SK-N-SH treated with all-trans-retinoic acid at 6 μM for 48 hours (cell line): Measurements from ENCODE around the gene CDK5RAP2.
A peak's percentile ranks its signal among the peaks of the same experiment; 100 is the strongest.

Experiments used
- ATAC-seq: fragments of 200-7000 bp; cut with Tn5 transposase; 3 replicates; pipeline ENCODE4 v1.9.1; 2020; ENCODE audit warnings: mild to moderate bottlenecking, moderate library complexity
- ARNTL ChIP-seq: fragments of 450-650 bp; formaldehyde crosslinking; IDR thresholded peaks from 2 replicates; pipeline ENCODE4 v1.5.0; 2020; ENCODE audit warnings: low read depth, mild to moderate bottlenecking, moderate library complexity, borderline replicate concordance
- BACH2 ChIP-seq: fragments of 250-450 bp; sonication (Bioruptor Pico); IDR thresholded peaks from 2 replicates; pipeline ENCODE4 v1.9.0; 2021; ENCODE audit warnings: mild to moderate bottlenecking, borderline replicate concordance
- CREB5 ChIP-seq: fragments of 250-450 bp; sonication (Bioruptor Pico); IDR thresholded peaks from 2 replicates; pipeline ENCODE4 v1.5.1; 2020; ENCODE audit warnings: low read depth, mild to moderate bottlenecking, moderate library complexity
- CSDC2 ChIP-seq: fragments of 250-450 bp; sonication (Bioruptor Pico); IDR thresholded peaks from 2 replicates; pipeline ENCODE4 v1.5.0; 2020; ENCODE audit warnings: mild to moderate bottlenecking, moderate library complexity
- ESRRG ChIP-seq: fragments of 250-450 bp; sonication (Bioruptor Pico); IDR thresholded peaks from 2 replicates; pipeline ENCODE4 v1.6.1; 2021; ENCODE audit warnings: mild to moderate bottlenecking
- GLIS3 ChIP-seq: fragments of 250-450 bp; sonication (Bioruptor Pico); IDR thresholded peaks from 2 replicates; pipeline ENCODE4 v1.5.0; 2020; ENCODE audit warnings: mild to moderate bottlenecking, moderate library complexity
- ISL1 ChIP-seq: fragments of 250-450 bp; sonication (Bioruptor Pico); IDR thresholded peaks from 2 replicates; pipeline ENCODE4 v2.1.2; 2022; ENCODE audit warnings: mild to moderate bottlenecking, moderate library complexity
- OSR1 ChIP-seq: fragments of 250-450 bp; sonication (Bioruptor Pico); IDR thresholded peaks from 2 replicates; pipeline ENCODE4 v1.8.0; 2022; ENCODE audit warnings: moderate library complexity, mild to moderate bottlenecking, inconsistent platforms
- POU6F1 ChIP-seq: fragments of 250-450 bp; sonication (Bioruptor Pico); IDR thresholded peaks from 2 replicates; pipeline ENCODE4 v1.8.0; 2021; ENCODE audit warnings: low read depth, mild to moderate bottlenecking, moderate library complexity, borderline replicate concordance
- PPARA ChIP-seq: fragments of 250-450 bp; sonication (Bioruptor Pico); IDR thresholded peaks from 2 replicates; pipeline ENCODE4 v1.5.0; 2020; ENCODE audit warnings: mild to moderate bottlenecking, borderline replicate concordance
- RARB ChIP-seq: fragments of 250-450 bp; sonication (Bioruptor Pico); IDR thresholded peaks from 2 replicates; pipeline ENCODE4 v1.8.0; 2021; ENCODE audit warnings: mild to moderate bottlenecking, moderate library complexity
- SNAI2 ChIP-seq: fragments of 250-450 bp; sonication (Bioruptor Pico); IDR thresholded peaks from 2 replicates; pipeline ENCODE4 v1.5.0; 2020; ENCODE audit warnings: mild to moderate bottlenecking, moderate library complexity
- TCF4 ChIP-seq: fragments of 250-450 bp; sonication (Bioruptor Pico); IDR thresholded peaks from 2 replicates; pipeline ENCODE4 v1.8.0; 2021; ENCODE audit warnings: mild to moderate bottlenecking, moderate library complexity, borderline replicate concordance
- TOX ChIP-seq: fragments of 250-450 bp; sonication (Bioruptor Pico); IDR thresholded peaks from 2 replicates; pipeline ENCODE4 v1.8.0; 2021; ENCODE audit warnings: mild to moderate bottlenecking, moderate library complexity, borderline replicate concordance
- ZC3H10 ChIP-seq: fragments of 250-450 bp; sonication (Bioruptor Pico); IDR thresholded peaks from 2 replicates; pipeline ENCODE4 v1.5.1; 2021; ENCODE audit warnings: mild to moderate bottlenecking, moderate library complexity
- ZFP3 ChIP-seq: fragments of 250-450 bp; sonication (Bioruptor Pico); IDR thresholded peaks from 2 replicates; pipeline ENCODE4 v1.5.0; 2020; ENCODE audit warnings: mild to moderate bottlenecking, moderate library complexity
- ZFP30 ChIP-seq: fragments of 450-650 bp; formaldehyde crosslinking; IDR thresholded peaks from 2 replicates; pipeline ENCODE4 v1.5.0; 2022; ENCODE audit warnings: mild to moderate bottlenecking, moderate library complexity
- ZNF565 ChIP-seq: fragments of 450-650 bp; formaldehyde crosslinking; conservative IDR thresholded peaks from 2 replicates; pipeline ENCODE4 v1.5.0; 2020; ENCODE audit warnings: low read depth, mild to moderate bottlenecking, moderate library complexity
- ZNF70 ChIP-seq: fragments of 450-650 bp; formaldehyde crosslinking; IDR thresholded peaks from 2 replicates; pipeline ENCODE4 v1.5.0; 2020; ENCODE audit warnings: mild to moderate bottlenecking, moderate library complexity
- ZNF8 ChIP-seq: fragments of 450-650 bp; formaldehyde crosslinking; IDR thresholded peaks from 2 replicates; pipeline ENCODE4 v1.5.0; 2020; ENCODE audit warnings: mild to moderate bottlenecking, moderate library complexity
- TF ChIP-seq, protein P1 (sequence below): fragments of 250-450 bp; sonication (Bioruptor Pico); IDR thresholded peaks from 2 replicates; pipeline ENCODE4 v1.5.0; 2020; ENCODE audit warnings: mild to moderate bottlenecking, moderate library complexity
- TF ChIP-seq, protein P2 (sequence below): fragments of 250-450 bp; sonication (Bioruptor Pico); IDR thresholded peaks from 2 replicates; pipeline ENCODE4 v1.5.1; 2021; ENCODE audit warnings: mild to moderate bottlenecking, moderate library complexity

Gene CDK5RAP2

DNA sequence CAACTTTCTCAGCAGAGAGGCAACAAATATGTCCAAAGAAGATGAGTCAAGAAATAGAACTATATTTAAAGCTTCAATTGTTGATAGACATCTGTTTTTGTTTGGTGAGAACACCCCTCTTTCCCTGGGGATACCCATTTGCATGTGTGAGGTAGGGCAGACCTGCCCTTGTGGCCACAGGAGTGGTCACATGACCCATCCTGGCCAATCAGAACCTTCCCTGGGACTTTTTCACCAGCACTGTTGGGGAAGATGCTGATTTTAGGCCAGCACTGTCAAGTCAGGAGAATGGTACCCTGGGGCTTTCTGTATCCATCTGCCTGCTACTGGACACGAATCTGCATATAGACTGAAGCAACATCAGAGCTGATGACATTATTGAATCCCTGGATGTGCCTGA is 211.2 kb downstream of the CDK5RAP2 start (continued):
- no peak for TF ChIP-seq ZNF565
- no peak for TF ChIP-seq CREB5 (CRISPR knock-in tag)

GRCh38 chr9:120366644-120367019 is 213.3 kb downstream of the CDK5RAP2 start:
- peak; percentile 92 for ATAC-seq

GRCh38 chr9:120365386-120365785 is 214.6 kb downstream of the CDK5RAP2 start:
- no peak for ATAC-seq

More at GRCh38 chr9:120366644-120367019, 213.3 kb downstream of the CDK5RAP2 start:
- TF ChIP-seq ZNF8 (CRISPR knock-in tag) (no peak), ZFP30 (CRISPR knock-in tag) (0 out of 2 replicates have a peak, but pooled peaks have one; percentile 44), SNAI2 (CRISPR knock-in tag) (no peak)

DNA sequence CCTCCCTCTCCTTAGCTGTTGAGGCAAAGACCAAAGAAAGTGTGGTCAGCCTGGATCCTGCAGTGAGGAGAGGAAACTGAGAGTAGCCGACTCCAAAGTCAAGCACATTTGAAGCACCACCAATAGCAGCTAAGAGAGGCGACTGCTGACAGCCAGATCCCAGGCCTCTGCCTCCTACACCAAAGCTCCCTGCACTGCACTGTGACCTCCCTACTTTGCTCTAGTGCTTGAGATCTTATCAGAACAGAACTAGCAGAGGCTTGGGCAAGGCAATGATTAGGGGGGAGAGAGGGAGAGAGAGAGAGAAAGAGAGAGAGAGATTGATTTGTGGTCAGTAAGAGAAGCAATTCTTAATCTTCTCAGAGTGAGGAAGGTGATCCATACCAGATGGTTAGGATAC is 216.3 kb downstream of the CDK5RAP2 start:
- ATAC-seq = no peak
- TF ChIP-seq ZNF565 (no peak), ZFP3 (CRISPR knock-in tag) (no peak), ZC3H10 (CRISPR knock-in tag) (no peak), BACH2 (CRISPR knock-in tag) (no peak), POU6F1 (no peak), ESRRG (no peak), ZNF70 (CRISPR knock-in tag) (no peak), PPARA (CRISPR knock-in tag) (no peak), GLIS3 (CRISPR knock-in tag) (no peak), ARNTL (CRISPR knock-in tag) (no peak), ISL1 (CRISPR knock-in tag) (no peak), TCF4 (CRISPR knock-in tag) (no peak), CREB5 (CRISPR knock-in tag) (no peak), ZFP30 (CRISPR knock-in tag) (no peak), CSDC2 (CRISPR knock-in tag) (no peak), RARB (no peak), TOX (no peak)
- TF ChIP-seq, protein P1, sequence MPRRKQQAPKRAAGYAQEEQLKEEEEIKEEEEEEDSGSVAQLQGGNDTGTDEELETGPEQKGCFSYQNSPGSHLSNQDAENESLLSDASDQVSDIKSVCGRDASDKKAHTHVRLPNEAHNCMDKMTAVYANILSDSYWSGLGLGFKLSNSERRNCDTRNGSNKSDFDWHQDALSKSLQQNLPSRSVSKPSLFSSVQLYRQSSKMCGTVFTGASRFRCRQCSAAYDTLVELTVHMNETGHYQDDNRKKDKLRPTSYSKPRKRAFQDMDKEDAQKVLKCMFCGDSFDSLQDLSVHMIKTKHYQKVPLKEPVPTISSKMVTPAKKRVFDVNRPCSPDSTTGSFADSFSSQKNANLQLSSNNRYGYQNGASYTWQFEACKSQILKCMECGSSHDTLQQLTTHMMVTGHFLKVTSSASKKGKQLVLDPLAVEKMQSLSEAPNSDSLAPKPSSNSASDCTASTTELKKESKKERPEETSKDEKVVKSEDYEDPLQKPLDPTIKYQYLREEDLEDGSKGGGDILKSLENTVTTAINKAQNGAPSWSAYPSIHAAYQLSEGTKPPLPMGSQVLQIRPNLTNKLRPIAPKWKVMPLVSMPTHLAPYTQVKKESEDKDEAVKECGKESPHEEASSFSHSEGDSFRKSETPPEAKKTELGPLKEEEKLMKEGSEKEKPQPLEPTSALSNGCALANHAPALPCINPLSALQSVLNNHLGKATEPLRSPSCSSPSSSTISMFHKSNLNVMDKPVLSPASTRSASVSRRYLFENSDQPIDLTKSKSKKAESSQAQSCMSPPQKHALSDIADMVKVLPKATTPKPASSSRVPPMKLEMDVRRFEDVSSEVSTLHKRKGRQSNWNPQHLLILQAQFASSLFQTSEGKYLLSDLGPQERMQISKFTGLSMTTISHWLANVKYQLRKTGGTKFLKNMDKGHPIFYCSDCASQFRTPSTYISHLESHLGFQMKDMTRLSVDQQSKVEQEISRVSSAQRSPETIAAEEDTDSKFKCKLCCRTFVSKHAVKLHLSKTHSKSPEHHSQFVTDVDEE (CRISPR knock-in tag) = no peak

More at GRCh38 chr9:120365386-120365785, 214.6 kb downstream of the CDK5RAP2 start:
- no peak for TF ChIP-seq ZFP3 (CRISPR knock-in tag)

DNA sequence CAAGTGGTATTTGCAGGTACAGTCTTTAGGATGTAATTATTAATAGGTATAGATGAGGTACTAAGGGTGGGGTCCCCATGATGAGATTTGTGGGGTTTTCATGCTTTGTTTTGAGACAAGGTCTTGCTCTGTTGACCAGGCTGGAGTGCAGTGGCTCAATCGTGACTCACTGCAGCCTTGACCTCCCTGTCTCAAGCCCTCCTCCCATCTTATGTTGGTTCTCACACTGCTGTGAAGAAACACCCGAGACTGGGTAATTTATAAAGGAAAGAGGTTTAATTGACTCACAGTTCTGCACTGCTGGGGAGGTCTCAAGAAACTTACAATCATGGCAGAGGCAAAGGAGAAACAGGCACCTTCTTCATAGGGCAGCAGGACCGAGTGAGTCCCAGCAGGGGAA is 217.5 kb downstream of the CDK5RAP2 start:
- no peak for ATAC-seq
- TF ChIP-seq OSR1 (CRISPR knock-in tag) (no peak), ARNTL (CRISPR knock-in tag) (no peak), ZC3H10 (CRISPR knock-in tag) (no peak), POU6F1 (no peak), RARB (no peak), BACH2 (CRISPR knock-in tag) (no peak), ZFP30 (CRISPR knock-in tag) (no peak), GLIS3 (CRISPR knock-in tag) (no peak), PPARA (CRISPR knock-in tag) (no peak), ZNF8 (CRISPR knock-in tag) (no peak)
- TF ChIP-seq, protein P1 (CRISPR knock-in tag) = no peak
- TF ChIP-seq, protein P2, sequence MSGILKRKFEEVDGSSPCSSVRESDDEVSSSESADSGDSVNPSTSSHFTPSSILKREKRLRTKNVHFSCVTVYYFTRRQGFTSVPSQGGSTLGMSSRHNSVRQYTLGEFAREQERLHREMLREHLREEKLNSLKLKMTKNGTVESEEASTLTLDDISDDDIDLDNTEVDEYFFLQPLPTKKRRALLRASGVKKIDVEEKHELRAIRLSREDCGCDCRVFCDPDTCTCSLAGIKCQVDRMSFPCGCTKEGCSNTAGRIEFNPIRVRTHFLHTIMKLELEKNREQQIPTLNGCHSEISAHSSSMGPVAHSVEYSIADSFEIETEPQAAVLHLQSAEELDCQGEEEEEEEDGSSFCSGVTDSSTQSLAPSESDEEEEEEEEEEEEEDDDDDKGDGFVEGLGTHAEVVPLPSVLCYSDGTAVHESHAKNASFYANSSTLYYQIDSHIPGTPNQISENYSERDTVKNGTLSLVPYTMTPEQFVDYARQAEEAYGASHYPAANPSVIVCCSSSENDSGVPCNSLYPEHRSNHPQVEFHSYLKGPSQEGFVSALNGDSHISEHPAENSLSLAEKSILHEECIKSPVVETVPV (CRISPR knock-in tag) = no peak
